CD4-positive, alpha-beta T cell treated with Interleukin-17A for 4 hours (primary cell): Measurements from ENCODE around the gene SAMM50.

Experiments
- DNase-seq: peaks from one replicate; pipeline ENCODE4 v3.0.0-alpha.2; 2020; ENCODE audit warnings: mixed read lengths

The SAMM50 gene

GRCh38 chr22:43946384-43946667, 8.9 kb upstream of the SAMM50 start:
- no peak for DNase-seq

- no peak for DNase-seq
These were observed 6.3 kb upstream of the SAMM50 start for GRCh38 chr22:43948836-43949406.

DNA sequence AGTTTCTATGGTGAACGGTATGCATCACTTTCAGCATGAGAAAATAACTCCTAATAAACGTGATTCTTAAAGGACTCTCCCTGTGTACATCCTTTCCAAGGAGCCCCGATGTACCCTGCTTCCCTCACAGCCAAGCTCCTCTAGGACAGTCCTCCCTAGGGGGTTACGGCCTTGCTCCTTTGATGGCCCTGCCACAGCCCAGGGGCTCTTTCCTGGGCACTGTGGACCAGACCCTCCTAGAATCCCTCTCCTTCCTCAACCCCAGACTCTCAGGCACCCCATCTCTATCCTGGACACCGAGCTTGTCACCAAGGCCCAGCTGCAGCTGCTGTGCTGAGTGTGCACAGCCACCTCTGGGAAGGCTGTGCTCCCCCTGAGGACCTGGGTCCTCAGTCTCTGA, 3.9 kb upstream of the SAMM50 start:
- DNase-seq, result no peak

- DNase-seq, result no peak
These were observed 3.3 kb upstream of the SAMM50 start for GRCh38 chr22:43951966-43952365.

GRCh38 chr22:43953988-43954785, 1.1 kb upstream of the SAMM50 start:
- DNase-seq, result no peak

- peak; percentile 8 for DNase-seq
These were observed 891 bp downstream of the SAMM50 start for GRCh38 chr22:43955883-43956782.

DNA sequence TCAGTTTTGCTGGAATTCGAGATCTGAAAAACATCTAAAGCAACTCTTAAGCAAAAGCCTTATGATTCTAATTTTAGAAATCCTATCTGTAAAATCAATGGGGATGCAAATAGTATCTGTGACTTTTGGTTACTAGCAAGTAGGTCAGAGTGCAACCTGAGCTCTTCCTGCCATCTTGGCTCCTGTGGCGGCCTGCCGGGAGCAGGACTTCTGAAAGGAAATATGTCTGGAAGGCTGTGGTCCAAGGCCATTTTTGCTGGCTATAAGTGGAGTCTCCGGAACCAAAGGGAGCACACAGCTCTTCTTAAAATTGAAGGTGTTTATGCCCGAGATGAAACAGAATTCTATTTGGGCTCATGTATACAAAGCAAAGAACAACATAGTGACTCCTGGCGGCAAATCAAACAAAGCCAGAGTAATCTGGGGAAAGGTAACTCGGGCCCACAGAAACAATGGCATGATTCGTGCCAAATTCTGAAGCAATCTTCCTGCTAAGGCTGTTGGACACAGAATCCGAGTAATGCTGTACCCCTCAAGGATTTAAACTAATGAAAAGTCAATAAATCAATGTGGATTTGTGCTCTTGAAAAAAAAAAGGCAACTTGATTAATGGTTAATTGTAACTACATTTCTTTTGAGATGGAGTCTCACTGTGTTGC, 1.7 kb downstream of the SAMM50 start:
- no peak for DNase-seq

DNA sequence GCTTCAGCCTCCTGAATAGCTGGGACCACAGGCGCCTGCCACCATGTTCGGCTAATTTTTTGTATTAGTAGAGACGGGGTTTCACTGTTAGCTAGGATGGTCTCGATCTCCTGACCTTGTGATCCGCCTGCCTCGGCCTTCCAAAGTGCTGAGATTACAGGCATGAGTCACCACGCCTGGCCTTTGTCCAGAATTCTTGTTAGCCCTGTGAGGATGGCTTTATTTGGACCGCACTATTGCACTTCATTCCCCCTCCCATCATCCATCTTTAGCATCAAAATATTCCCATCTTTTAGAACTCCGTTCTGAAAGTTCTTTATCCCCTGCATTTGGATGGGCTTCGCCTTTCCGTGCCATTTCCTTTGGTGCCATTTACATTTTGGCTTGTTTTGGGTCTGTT, 2.6 kb downstream of the SAMM50 start:
- no peak for DNase-seq

DNA sequence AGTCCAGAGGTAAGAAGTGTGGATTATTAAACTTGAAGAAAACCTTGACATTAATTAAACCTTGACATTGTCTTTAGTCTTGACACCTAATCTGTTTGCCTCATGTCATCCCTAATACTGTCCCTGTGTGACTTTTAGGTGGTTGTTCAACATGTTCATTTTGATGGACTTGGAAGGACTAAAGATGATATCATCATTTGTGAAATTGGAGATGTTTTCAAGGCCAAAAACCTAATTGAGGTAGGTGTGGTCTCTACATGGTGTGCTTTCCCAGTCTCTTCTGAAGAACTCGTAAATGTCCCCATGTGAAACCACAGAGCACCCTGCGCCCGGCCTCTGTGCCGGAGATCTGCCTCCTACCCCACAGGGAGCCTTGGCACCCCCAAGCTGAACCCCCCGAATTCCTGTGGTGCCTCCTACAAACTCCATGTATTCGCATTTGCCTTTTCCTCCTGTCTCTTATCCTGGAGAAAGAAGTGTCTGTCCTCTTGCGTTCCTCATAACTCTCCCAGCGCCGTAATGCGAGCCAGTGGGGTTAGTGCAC, 9.1 kb downstream of the SAMM50 start:
- no peak for DNase-seq

DNA sequence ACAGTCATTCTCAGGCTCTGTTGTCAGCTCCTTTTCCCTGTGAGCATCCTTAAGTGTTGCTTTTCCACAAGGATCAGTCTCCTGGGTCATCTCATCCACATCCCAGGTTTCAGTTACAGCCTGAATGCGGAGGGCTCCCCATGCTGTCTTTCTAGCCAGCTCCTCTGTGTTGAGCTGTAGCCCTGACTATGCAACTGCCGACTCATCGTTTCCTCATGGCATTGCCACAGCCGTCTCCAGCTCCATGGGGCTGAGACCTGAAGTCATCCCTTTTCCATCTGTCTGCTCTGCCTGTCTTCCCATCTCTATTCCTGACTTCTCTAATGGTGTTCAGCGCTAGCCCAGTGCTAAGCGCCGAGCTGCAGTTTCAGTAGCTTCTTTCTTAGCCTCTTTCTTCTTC, 11.8 kb downstream of the SAMM50 start:
- DNase-seq, result no peak

DNA sequence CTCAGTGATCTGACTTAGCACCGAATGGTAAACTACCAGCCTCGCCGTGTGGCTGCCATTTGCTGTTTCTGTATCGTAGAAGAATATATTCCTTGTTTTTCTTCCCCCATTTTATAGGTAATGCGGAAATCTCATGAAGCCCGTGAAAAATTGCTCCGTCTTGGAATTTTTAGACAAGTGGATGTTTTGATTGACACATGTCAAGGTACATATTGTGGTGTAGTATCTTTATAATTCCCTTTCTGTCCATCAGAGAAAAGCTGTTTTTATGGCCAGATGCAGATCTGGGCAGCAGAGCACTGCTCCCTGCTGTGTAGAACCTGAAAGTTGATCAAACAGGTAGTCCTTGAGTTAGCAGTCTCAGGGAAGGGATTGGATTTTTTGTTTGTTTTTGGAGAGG, 13.4 kb downstream of the SAMM50 start:
- no peak for DNase-seq

GRCh38 chr22:43969021-43969878, 14.0 kb downstream of the SAMM50 start:
- no peak for DNase-seq

DNA sequence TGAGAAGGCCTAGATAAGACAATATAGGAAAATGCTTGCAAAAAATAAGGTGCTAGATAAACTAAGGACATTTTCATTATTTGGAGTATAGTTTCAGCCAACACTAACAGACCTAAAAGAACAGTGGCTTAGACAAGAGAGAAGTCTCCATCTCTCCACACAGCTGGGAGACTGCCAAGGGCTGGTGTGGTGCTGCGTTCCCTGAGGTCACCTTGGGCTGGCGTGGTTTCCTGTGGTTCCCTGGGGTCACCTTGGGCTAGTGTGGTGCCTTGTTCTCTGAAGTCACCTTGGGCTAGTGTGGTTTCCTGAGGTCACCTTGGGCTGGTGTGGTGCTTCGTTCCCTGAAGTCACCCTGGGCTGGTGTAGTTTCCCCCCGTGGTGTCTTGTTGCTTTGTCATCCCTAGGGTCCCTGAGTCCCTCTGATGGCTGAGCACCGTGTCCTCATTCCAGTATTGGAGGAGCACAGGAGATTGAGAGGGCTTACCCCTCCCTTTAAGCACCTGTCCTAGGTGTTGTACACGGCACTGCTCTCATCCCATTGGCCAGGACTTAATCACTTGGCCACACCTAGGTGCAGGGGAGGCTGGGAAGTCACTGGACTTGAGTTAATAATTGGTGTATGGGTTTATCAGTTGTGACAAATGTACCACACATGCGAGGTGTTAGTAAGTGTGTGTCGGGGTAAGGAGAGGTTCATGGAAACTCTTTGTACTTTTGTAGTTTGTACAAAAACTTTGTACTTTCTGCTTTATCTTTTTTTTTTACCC, 14.9 kb downstream of the SAMM50 start:
- DNase-seq, result no peak

DNA sequence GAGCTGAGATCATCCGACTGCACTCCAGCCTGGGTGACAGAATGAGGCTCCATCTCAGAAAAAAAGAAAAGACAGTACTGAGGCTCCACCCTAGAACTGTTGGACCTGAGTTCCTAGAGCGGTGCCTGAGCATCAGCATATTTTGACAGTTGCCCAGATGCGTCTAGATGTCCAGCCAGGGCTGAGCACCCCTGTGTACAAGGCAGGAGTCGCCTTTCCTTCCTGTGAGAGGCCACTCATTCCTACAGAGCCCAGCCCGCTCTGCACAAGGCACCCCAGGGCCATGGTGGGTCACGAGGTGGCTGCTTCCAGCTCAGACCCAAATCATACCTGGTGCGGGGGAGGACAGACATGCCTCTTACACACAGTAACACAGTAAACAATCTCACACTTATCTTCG, 15.9 kb downstream of the SAMM50 start:
- no peak for DNase-seq

DNA sequence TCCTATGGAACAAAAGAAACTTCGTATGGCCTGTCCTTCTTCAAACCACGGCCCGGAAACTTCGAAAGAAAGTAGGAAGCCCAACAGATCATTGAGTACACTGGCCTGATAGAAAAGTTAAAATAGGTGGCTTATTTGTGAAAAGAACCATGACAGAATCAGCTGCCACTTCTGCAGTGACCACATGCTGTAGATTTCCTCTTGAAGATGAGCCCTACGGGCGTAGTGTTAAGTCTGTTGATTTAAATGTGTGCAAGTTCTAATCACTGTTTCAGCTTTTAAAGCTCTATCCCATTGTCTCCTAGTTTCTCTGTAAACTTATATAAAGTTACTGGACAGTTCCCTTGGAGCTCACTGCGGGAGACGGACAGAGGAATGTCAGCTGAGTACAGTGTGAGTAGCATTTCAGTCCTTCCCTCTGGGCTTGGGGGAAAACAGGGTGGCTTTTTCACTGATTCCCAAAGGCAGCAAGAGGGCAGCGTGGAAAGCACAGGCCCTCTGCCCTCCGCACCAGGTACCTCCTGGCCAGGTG, 17.8 kb downstream of the SAMM50 start:
- no peak for DNase-seq

GRCh38 chr22:43974028-43974545, 18.8 kb downstream of the SAMM50 start:
- DNase-seq, result no peak

DNA sequence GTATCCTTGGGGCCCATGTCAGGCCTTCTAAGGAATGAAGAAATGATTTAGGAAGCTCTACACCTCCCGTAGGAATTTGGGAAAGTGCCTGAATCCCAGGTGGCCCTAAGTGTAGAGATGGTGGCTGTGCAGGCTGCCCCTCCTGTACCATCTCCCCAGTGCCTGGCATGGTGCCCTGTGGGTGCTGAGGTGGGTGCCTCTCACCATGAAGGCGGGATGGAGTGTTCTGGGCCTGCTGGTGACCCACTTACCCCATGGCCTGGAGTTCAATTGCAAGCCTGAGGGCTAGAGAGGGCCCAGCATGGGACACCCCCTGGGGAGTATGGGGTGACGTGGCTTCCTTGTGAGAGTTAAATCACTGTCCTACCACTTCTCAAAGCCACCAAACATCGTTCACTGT, 19.8 kb downstream of the SAMM50 start:
- no peak for DNase-seq

GRCh38 chr22:43976861-43977795, 21.9 kb downstream of the SAMM50 start:
- no peak for DNase-seq

GRCh38 chr22:43978558-43978957, 23.3 kb downstream of the SAMM50 start:
- DNase-seq, result no peak

- no peak for DNase-seq
These were observed 25.3 kb downstream of the SAMM50 start for GRCh38 chr22:43980579-43980978.
